Neural progenitor cell (in vitro differentiated cells): ENCODE results near the gene MAST3.

Experiments used
- EZH2 ChIP-seq: fragments of 200-600 bp; sonication (generic); IDR thresholded peaks from 2 replicates; pipeline ENCODE4 v1.6.1; 2017; ENCODE audit warnings: antibody characterized with exemption, mild to moderate bottlenecking, moderate library complexity
- EZH2phosphoT487 ChIP-seq: fragments of 200-600 bp; sonication (generic); IDR thresholded peaks from 2 replicates; pipeline ENCODE4 v1.6.1; 2017; ENCODE audit warnings: antibody characterized with exemption
- TF ChIP-seq, protein P1 (sequence below): fragments of 200-600 bp; sonication (generic); IDR thresholded peaks from 2 replicates; pipeline ENCODE4 v1.5.1; 2017; ENCODE audit warnings: antibody characterized with exemption, mild to moderate bottlenecking

DNA sequence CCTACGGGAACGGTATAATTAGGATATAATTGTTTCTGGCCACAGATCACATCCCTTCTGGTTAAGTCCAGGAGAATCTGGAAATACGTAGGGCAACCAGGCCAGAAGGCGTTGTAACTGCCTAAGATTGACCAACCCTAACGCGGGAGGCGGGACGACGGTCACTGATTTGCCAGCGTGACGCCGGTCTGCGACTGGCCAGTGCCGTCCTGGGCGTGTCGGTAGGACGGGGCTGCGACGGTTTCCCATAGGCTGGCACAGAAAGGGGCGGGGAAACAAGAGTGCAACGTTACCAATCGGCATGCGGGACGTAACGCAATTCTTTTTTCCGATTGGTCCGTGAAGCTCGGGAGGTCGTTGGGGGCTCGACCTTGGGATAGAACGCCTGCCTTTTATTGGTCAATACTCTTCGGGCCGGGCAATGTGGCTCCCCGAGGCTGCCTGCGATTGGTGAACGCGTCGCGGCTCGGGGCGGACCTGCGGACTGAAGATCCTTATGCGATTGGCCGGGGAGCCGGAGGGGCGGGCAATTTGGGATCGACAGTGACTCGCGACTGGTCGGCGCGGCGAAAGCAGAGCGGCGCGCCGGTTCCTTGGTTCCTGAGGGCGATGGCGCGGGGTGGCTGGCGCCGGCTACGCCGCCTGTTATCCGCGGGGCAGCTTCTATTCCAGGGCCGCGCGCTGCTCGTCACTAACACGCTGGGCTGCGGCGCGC lies 95.3 kb downstream of the MAST3 start, which contains the start of gene MPV17L2:
- TF ChIP-seq, protein P1, sequence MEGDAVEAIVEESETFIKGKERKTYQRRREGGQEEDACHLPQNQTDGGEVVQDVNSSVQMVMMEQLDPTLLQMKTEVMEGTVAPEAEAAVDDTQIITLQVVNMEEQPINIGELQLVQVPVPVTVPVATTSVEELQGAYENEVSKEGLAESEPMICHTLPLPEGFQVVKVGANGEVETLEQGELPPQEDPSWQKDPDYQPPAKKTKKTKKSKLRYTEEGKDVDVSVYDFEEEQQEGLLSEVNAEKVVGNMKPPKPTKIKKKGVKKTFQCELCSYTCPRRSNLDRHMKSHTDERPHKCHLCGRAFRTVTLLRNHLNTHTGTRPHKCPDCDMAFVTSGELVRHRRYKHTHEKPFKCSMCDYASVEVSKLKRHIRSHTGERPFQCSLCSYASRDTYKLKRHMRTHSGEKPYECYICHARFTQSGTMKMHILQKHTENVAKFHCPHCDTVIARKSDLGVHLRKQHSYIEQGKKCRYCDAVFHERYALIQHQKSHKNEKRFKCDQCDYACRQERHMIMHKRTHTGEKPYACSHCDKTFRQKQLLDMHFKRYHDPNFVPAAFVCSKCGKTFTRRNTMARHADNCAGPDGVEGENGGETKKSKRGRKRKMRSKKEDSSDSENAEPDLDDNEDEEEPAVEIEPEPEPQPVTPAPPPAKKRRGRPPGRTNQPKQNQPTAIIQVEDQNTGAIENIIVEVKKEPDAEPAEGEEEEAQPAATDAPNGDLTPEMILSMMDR = no peak
- TF ChIP-seq EZH2 (no peak), EZH2phosphoT487 (no peak)
